H9 (cell line): Measurements from ENCODE around the gene MGAM2. TPM values are rescaled to one million over a fixed set of nuclear protein-coding genes. Genes with fewer than 3 reads are reported as not detected.

Experiments used
- DNase-seq: peaks from one replicate; pipeline ENCODE4 v3.0.0-alpha.2; 2017
- H2AFZ ChIP-seq: one replicate; pipeline ENCODE4 v1.6.1; 2013; ENCODE audit warnings: mild to moderate bottlenecking, low read length, control low read depth, moderate library complexity
- H2AK5ac ChIP-seq: 2 replicates; pipeline ENCODE4 v1.6.1; 2013; ENCODE audit warnings: low read length, control low read depth, mixed read lengths; ENCODE audit not compliant: insufficient read length
- H2BK120ac ChIP-seq: one replicate; pipeline ENCODE4 v1.6.1; 2013; ENCODE audit warnings: low read depth, mild to moderate bottlenecking, low read length, control low read depth, inconsistent platforms; ENCODE audit not compliant: poor library complexity, severe bottlenecking
- H2BK12ac ChIP-seq: 2 replicates; pipeline ENCODE4 v1.6.1; 2013; ENCODE audit warnings: low read length, control low read depth, mixed read lengths, low read depth; ENCODE audit not compliant: insufficient read length
- H2BK15ac ChIP-seq: 2 replicates; pipeline ENCODE4 v1.6.1; 2013; ENCODE audit warnings: low read depth, low read length, control low read depth
- H2BK20ac ChIP-seq: one replicate; pipeline ENCODE4 v1.6.1; 2013; ENCODE audit warnings: low read depth, mild to moderate bottlenecking, low read length, control low read depth, inconsistent platforms; ENCODE audit not compliant: poor library complexity, severe bottlenecking
- H2BK5ac ChIP-seq: 2 replicates; pipeline ENCODE4 v1.6.1; 2013; ENCODE audit warnings: low read length, control low read depth, mixed read lengths; ENCODE audit not compliant: insufficient read length
- H3K14ac ChIP-seq: 2 replicates; pipeline ENCODE4 v1.6.1; 2013; ENCODE audit warnings: low read length, control low read depth; ENCODE audit not compliant: insufficient read depth
- H3K18ac ChIP-seq: 2 replicates; pipeline ENCODE4 v1.6.1; 2013; ENCODE audit warnings: low read depth, mild to moderate bottlenecking, mixed read lengths, low read length, control low read depth; ENCODE audit not compliant: insufficient read length
- H3K23ac ChIP-seq: 2 replicates; pipeline ENCODE4 v1.6.1; 2013; ENCODE audit warnings: low read length, control low read depth, mixed read lengths, low read depth; ENCODE audit not compliant: insufficient read length
- H3K23me2 ChIP-seq: 2 replicates; pipeline ENCODE4 v1.6.1; 2013; ENCODE audit warnings: low read depth, mild to moderate bottlenecking, mixed read lengths, low read length, control low read depth; ENCODE audit not compliant: insufficient read length, poor library complexity, severe bottlenecking
- H3K27ac ChIP-seq: 2 replicates; pipeline ENCODE4 v1.5.1; 2013; ENCODE audit warnings: low read length, control low read depth, mixed read lengths, low read depth; ENCODE audit not compliant: insufficient read length
- H3K27me3 ChIP-seq: 2 replicates; pipeline ENCODE4 v1.6.1; 2013; ENCODE audit warnings: low read length, control low read depth, inconsistent platforms; ENCODE audit not compliant: insufficient read depth
- H3K4ac ChIP-seq: 2 replicates; pipeline ENCODE4 v1.6.1; 2013; ENCODE audit warnings: low read depth, mild to moderate bottlenecking, control low read depth, inconsistent platforms, low read length, moderate library complexity
- H3K4me1 ChIP-seq: 2 replicates; pipeline ENCODE4 v1.6.1; 2013; ENCODE audit warnings: low read length, control low read depth, inconsistent platforms; ENCODE audit not compliant: insufficient read depth
- H3K4me2 ChIP-seq: 2 replicates; pipeline ENCODE4 v1.6.1; 2013; ENCODE audit warnings: low read length, control low read depth, mixed read lengths; ENCODE audit not compliant: insufficient read length, insufficient read depth
- H3K56ac ChIP-seq: 2 replicates; pipeline ENCODE4 v1.6.1; 2013; ENCODE audit warnings: low read depth, mild to moderate bottlenecking, mixed read lengths, low read length, control low read depth; ENCODE audit not compliant: insufficient read length
- H3K79me1 ChIP-seq: 2 replicates; pipeline ENCODE4 v1.6.1; 2013; ENCODE audit warnings: low read depth, mild to moderate bottlenecking, moderate library complexity, low read length, control low read depth, inconsistent platforms; ENCODE audit not compliant: insufficient read depth, poor library complexity, severe bottlenecking
- H3K79me2 ChIP-seq: 2 replicates; pipeline ENCODE4 v1.6.1; 2013; ENCODE audit warnings: low read length, control low read depth, inconsistent platforms; ENCODE audit not compliant: insufficient read depth
- H3K9ac ChIP-seq: 2 replicates; pipeline ENCODE4 v1.6.1; 2013; ENCODE audit warnings: low read length, control low read depth, mixed read lengths; ENCODE audit not compliant: insufficient read length; ENCODE audit errors: extremely low read depth
- H3K9me3 ChIP-seq: one replicate; pipeline ENCODE4 v1.6.1; 2013; ENCODE audit warnings: low read depth, low read length, inconsistent platforms; ENCODE audit not compliant: control insufficient read depth
- H3T11ph ChIP-seq: one replicate; pipeline ENCODE4 v1.6.1; 2013; ENCODE audit warnings: mild to moderate bottlenecking, low read length, control low read depth, inconsistent platforms
- H4K20me1 ChIP-seq: one replicate; pipeline ENCODE4 v1.6.1; 2013; ENCODE audit not compliant: control insufficient read depth, insufficient read length, insufficient read depth
- H4K5ac ChIP-seq: 2 replicates; pipeline ENCODE4 v1.6.1; 2013; ENCODE audit warnings: low read depth, mild to moderate bottlenecking, mixed read lengths, low read length, control low read depth; ENCODE audit not compliant: insufficient read length
- H4K8ac ChIP-seq: replicated peaks from 2 replicates; pipeline ENCODE4 v1.6.1; 2013; ENCODE audit warnings: low read length, control low read depth, mixed read lengths, low read depth; ENCODE audit not compliant: insufficient read length
- H4K91ac ChIP-seq: 2 replicates; pipeline ENCODE4 v1.6.1; 2013; ENCODE audit warnings: low read depth, mild to moderate bottlenecking, moderate library complexity, mixed read lengths, low read length, control low read depth; ENCODE audit not compliant: insufficient read length
- H3K27ac Mint-ChIP-seq, 3 experiments: 2 replicates in 2 of 3; 3 replicates in 1 of 3; pipeline ENCODE4 v1.8.0; 2020 to 2021; ENCODE audit warnings: mixed read lengths in 3 of 3, mild to moderate bottlenecking in 1 of 3, moderate library complexity in 1 of 3
- H3K27me3 Mint-ChIP-seq: 2 replicates; pipeline ENCODE4 v1.8.0; 2021; ENCODE audit warnings: low read depth, mild to moderate bottlenecking, moderate library complexity, mixed read lengths
- H3K36me3 Mint-ChIP-seq, 3 experiments: 2 replicates in 2 of 3; 3 replicates in 1 of 3; pipeline ENCODE4 v1.8.0; 2020 to 2021; ENCODE audit warnings: low read depth in 3 of 3, mixed read lengths in 3 of 3; ENCODE audit not compliant: insufficient read depth in 1 of 3
- H3K4me1 Mint-ChIP-seq, 2 experiments: 2 replicates each; pipeline ENCODE4 v1.8.0; 2020; ENCODE audit warnings: mixed read lengths in 2 of 2
- H3K4me3 Mint-ChIP-seq, 2 experiments: 2 replicates in 1 of 2; 3 replicates in 1 of 2; pipeline ENCODE4 v1.8.0; 2020 to 2021; ENCODE audit warnings: mild to moderate bottlenecking in 2 of 2, mixed read lengths in 2 of 2, moderate library complexity in 1 of 2
- H3K9me3 Mint-ChIP-seq, 2 experiments: 2 replicates in 1 of 2; 3 replicates in 1 of 2; pipeline ENCODE4 v1.8.0; 2020; ENCODE audit warnings: mild to moderate bottlenecking in 2 of 2, mixed read lengths in 2 of 2, moderate library complexity in 1 of 2
- WGBS: extraction: QIAGEN DNeasy Blood & Tissue Kit; methylation state at CpG from one replicate; pipeline ENCODE4 v1.1.7; 2013; ENCODE audit warnings: missing lambda C conversion rate, low lambda C conversion rate, mixed read lengths; ENCODE audit not compliant: insufficient read length; ENCODE audit errors: extremely low coverage; 5-methylcytosine and 5-hydroxymethylcytosine counted together
- total RNA-seq: library from RNA; stranded (reverse); gene quantifications from 2 replicates; pipeline ENCODE4 v1.2.1, GENCODE V29; 2021
- TF ChIP-seq, protein P1 (sequence below): fragments of 200-600 bp; sonication (generic); conservative IDR thresholded peaks from 3 replicates; pipeline ENCODE4 v1.8.0; 2021; ENCODE audit warnings: antibody characterized with exemption, mild to moderate bottlenecking

Gene MGAM2
- total RNA-seq, 1 experiment from 2014 or later, result not detected

DNA sequence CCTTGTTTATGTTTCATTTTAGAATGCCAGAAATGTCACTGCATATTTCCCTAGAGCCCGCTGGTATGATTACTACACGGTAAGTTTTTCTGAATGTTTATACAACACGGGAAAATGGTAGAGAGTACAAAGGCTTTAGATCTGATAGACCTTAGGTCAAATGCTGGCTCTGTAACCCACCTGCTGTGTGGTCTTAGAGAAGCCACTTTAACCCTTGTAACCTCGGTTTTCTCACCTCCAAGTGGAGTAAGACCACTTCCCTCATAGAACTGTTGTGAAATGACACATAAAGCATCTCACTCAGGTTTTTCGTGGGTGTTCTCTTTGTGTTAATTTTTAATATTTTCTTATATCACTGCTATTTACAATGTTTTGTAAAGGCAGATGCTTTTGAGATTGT lies 13.9 kb upstream of the MGAM2 start:
- WGBS, result no CpG with 5 or more reads among the region's 5 CpGs
- no peak overlapping the region for H3K27ac Mint-ChIP-seq
- Histone ChIP-seq H2AK5ac (no peak overlapping the region), H2BK12ac (no peak overlapping the region), H4K8ac (no peak overlapping the region), H4K20me1 (no peaks in the 10 kb centered on the region), H3T11ph (no peak overlapping the region), H3K23me2 (no peaks in the 10 kb centered on the region), H3K79me2 (no peaks in the 10 kb centered on the region), H3K27ac (no peak overlapping the region), H2BK5ac (no peak overlapping the region), H4K5ac (no peak overlapping the region), H3K18ac (no peak overlapping the region), H3K14ac (no peak overlapping the region), H3K4me2 (no peak overlapping the region), H2AFZ (no peak overlapping the region), H3K56ac (no peak overlapping the region), H3K9ac (no peak overlapping the region), H4K91ac (no peak overlapping the region), H2BK120ac (no peak overlapping the region), H2BK20ac (no peak overlapping the region), H2BK15ac (no peak overlapping the region), H3K27me3 (no peaks in the 10 kb centered on the region), H3K9me3 (no peaks in the 10 kb centered on the region), H3K79me1 (no peaks in the 10 kb centered on the region), H3K4me1 (no peaks in the 10 kb centered on the region), H3K23ac (no peak overlapping the region), H3K4ac (no peak overlapping the region)
- no peak overlapping the region for H3K4me3 Mint-ChIP-seq
- TF ChIP-seq, protein P1, sequence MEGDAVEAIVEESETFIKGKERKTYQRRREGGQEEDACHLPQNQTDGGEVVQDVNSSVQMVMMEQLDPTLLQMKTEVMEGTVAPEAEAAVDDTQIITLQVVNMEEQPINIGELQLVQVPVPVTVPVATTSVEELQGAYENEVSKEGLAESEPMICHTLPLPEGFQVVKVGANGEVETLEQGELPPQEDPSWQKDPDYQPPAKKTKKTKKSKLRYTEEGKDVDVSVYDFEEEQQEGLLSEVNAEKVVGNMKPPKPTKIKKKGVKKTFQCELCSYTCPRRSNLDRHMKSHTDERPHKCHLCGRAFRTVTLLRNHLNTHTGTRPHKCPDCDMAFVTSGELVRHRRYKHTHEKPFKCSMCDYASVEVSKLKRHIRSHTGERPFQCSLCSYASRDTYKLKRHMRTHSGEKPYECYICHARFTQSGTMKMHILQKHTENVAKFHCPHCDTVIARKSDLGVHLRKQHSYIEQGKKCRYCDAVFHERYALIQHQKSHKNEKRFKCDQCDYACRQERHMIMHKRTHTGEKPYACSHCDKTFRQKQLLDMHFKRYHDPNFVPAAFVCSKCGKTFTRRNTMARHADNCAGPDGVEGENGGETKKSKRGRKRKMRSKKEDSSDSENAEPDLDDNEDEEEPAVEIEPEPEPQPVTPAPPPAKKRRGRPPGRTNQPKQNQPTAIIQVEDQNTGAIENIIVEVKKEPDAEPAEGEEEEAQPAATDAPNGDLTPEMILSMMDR, result no peak
- H3K4me1 Mint-ChIP-seq, result no peaks in the 10 kb centered on the region
- H3K36me3 Mint-ChIP-seq, result no peaks in the 10 kb centered on the region; a peak in 1 of 7 replicates
- H3K27me3 Mint-ChIP-seq, result no peaks in the 10 kb centered on the region
- no peaks in the 10 kb centered on the region for H3K9me3 Mint-ChIP-seq
- no peak for DNase-seq
